Activated T-helper 1 cell treated with Interleukin-2 at 50 U/mL for 16 hours (primary cell): ENCODE data around the gene IRS1.

Experiments
- DNase-seq: peaks from one replicate; pipeline ENCODE4 v3.0.0-alpha.2; 2020; ENCODE audit warnings: low read depth

Gene IRS1

GRCh38 chr2:226790011-226790410 is 9.6 kb downstream of the IRS1 start:
- no peak for DNase-seq

GRCh38 chr2:226788881-226789490 is 10.6 kb downstream of the IRS1 start:
- DNase-seq: no peak

- DNase-seq: no peak
Measured at GRCh38 chr2:226788064-226788463, 11.6 kb downstream of the IRS1 start.

GRCh38 chr2:226783885-226784284 is 15.7 kb downstream of the IRS1 start:
- no peak for DNase-seq

- no peak for DNase-seq
Measured at GRCh38 chr2:226782092-226782713, 17.4 kb downstream of the IRS1 start.

GRCh38 chr2:226780431-226780830 is 19.2 kb downstream of the IRS1 start:
- DNase-seq: no peak

DNA sequence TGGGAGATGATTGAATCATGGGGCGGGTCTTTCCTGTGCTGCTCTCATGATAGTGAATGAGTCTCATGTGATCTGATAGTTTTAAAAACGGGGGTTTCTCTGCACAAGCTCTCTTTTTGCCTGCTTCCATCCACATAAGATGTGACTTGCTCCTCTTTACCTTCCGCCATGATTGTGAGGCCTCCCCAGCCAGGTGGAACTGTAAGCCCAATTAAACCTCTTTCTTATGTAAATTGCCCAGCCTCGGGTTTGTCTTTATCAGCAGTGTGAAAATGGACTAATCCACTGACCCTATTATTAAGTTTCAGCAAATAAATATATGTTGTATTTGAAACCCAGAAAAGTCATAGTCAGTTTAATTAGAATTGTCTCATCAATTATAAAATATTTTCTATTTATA is 22.0 kb downstream of the IRS1 start:
- DNase-seq: no peak

DNA sequence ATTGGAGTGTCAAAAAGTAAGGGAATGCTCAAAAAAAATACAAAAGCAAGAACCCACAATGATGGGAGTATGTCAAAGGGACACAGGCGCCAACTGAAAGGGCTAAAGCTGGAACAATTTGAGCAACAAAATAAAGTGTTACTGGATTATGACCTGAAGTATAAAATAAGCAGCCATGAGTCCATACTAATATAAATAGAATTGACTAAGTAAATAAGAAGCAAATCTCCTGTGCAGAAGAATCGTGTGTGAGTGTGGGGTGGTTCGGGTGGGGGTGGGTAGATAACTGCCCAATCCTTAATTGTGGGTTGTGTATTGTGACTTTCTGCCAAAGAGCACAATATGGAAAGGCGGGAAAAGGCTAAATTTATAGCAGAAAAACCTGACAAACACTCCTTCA is 23.5 kb downstream of the IRS1 start:
- no peak for DNase-seq

DNA sequence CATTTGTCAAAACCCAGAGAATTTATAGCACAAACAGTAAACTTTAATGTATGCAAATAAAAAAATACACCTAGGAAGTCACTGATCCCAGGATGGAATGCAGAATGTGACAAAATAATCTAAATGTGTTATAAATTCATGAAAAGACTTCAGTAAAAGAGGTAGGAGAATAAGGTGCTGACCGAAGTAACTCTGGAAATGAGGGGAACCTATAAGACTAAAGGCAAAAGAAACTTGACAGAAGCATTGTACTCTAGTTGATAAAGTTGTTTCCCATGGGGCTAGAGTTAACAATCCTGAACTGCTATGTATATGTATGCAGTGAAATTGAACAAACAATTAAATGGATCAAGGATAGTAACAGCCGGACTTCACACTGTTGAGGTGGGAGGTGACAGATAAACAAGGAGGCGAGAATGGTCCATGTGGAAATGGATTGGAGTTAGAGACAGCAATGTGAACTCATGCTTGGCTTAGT is 24.5 kb downstream of the IRS1 start:
- no peak for DNase-seq

DNA sequence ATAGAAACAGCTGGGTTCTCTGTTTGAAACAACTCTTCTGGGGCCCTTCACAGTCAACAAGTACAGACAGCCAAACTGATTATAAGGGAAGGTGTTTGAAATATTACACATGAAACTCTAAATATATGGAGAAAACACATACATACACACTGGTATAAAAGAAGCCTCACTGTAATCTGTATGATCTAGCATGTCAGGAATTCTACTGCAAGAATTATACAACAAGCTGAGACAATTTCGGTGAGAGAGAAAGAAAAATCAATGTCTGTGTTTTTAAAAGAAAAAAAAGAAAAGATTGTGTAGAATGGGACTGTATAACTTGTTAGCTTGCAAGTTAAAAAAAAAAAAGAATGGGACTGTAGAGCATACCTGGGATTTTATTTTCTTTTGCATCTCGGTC is 26.3 kb downstream of the IRS1 start:
- DNase-seq: no peak

- DNase-seq: no peak
Measured at GRCh38 chr2:226772389-226773179, 27.0 kb downstream of the IRS1 start.

DNA sequence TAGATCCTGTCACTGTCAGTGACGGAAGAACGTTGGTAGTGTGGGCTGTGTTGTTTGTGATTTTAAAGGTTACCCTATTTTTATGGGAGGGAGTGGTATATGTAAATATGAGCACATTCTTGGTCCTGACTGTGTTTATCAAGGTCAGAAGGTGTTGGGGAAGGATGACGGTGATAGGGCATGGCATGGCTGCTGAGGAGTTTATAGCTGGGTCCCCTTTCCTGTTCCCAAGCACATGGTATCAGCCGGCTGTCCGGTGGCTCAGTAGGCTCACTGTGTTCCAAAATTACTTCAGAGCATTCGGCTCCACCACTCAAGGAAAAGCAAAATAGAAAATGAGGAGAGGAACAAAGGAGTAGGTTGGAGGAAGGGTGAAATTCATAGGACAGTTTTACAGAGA is 28.6 kb downstream of the IRS1 start:
- DNase-seq: no peak

GRCh38 chr2:226767056-226767813 is 32.4 kb downstream of the IRS1 start:
- no peak for DNase-seq

GRCh38 chr2:226766352-226767055 is 33.1 kb downstream of the IRS1 start:
- no peak for DNase-seq

- no peak for DNase-seq
Measured at GRCh38 chr2:226763320-226763719, 36.3 kb downstream of the IRS1 start.

- DNase-seq: no peak
Measured at GRCh38 chr2:226761195-226761583, 38.4 kb downstream of the IRS1 start.

DNA sequence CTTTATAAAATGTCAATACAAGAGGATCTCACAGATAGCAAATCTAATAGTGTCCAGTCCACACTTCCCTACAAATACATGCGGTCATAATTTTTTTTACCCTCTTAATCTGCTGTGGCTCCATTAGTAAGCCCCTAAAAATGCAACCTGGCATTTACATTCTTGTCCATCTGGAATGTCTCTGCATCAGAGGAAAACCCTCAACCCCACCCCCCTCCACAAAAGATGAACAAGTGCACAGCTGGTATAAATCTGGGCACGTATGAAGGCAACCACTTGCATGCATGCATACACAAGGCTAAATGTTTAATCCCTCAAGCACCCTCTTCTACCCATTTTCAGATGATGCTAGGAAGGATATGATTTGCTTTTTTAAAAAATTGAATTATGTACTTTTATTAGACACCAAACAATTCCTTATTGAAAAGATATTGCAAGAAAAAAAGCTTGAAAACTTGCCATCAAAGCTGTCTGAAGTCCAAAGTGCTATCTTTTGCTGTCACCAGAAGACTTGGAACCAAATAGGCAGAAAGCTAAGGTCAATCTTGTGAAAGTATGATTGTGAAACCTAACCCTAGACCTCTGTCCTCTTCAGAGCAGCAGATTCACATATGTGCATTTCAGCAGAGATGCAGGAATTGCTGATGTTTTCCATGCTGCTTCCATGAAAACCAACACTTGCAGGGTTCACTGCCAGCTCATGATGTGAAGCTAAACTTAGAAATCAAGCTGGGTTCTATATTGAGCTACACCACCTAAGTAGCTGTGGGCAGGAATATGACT is 39.0 kb downstream of the IRS1 start:
- DNase-seq: no peak

- no peak for DNase-seq
Measured at GRCh38 chr2:226759768-226760167, 39.9 kb downstream of the IRS1 start.

DNA sequence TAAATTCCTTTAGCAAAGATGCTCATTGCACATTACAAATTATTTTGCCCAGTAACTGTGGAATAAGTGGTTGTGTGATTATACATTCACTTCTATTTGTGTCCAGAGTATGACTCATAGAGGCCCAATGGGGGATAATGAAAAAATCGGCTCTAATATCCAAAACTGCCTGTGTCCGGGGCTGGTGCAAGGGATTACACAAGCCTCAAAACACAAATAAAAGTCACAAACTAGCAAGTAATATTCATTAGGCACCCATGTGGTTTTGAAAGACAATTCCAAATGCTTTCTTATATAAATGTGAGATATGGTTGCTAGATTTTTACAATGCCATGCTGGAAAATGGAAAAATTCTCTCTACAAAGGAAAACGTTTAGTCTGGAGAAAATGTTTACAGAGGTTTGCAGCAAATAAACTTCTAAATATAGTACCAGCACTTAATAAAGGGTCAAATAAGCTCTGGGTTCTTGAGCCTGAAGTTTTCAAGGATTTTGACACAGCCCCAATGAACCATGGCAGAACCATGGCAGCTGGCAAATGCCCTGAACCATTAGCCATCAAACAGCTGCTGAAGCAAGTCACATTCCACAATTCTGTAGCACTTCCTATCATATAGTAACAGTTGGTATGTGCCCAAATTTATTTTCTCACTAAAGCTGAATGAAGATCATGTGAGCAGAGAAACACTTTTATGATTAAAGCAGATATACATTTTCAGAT is 40.5 kb downstream of the IRS1 start:
- no peak for DNase-seq

- no peak for DNase-seq
Measured at GRCh38 chr2:226756131-226756530, 43.5 kb downstream of the IRS1 start.
